ENCODE results near the gene F2RL2. TPM values are rescaled to one million over a fixed set of nuclear protein-coding genes. Genes with fewer than 3 reads are reported as not detected.

The F2RL2 gene
- total RNA-seq, 1 experiment from 2014 or later = 0.28 TPM

DNA sequence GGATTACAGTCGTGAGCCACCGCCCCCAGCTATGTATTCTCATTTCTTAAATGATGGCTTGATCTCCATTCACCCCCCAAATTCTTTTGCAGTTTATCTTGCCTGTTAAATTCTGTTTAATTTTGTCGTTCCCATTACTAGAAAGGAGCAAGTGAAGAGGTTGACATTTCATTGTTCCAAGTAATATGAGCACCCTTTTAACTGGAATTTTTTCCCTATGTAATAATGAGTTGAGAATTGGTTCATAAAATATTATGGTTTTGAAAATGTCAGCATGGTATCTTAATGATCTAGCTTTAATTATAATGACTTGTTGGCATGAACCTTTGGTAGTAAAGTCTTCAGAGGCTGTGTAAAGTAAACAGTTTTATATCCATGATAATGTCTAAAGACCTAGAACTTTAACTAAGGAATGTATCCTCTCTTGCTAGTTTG, 37.4 kb downstream of the F2RL2 start:
- TF ChIP-seq, protein P1, sequence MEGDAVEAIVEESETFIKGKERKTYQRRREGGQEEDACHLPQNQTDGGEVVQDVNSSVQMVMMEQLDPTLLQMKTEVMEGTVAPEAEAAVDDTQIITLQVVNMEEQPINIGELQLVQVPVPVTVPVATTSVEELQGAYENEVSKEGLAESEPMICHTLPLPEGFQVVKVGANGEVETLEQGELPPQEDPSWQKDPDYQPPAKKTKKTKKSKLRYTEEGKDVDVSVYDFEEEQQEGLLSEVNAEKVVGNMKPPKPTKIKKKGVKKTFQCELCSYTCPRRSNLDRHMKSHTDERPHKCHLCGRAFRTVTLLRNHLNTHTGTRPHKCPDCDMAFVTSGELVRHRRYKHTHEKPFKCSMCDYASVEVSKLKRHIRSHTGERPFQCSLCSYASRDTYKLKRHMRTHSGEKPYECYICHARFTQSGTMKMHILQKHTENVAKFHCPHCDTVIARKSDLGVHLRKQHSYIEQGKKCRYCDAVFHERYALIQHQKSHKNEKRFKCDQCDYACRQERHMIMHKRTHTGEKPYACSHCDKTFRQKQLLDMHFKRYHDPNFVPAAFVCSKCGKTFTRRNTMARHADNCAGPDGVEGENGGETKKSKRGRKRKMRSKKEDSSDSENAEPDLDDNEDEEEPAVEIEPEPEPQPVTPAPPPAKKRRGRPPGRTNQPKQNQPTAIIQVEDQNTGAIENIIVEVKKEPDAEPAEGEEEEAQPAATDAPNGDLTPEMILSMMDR (IDR thresholded peaks at IDR 0.05; ENCODE audit: unreplicated experiment) = no peak
- no peak overlapping the region for H3K4me3 Mint-ChIP-seq (ENCODE audit: unreplicated experiment)
- no peaks in the 10 kb centered on the region for H3K36me3 Mint-ChIP-seq (ENCODE audit: insufficient read depth, unreplicated experiment)
- no peaks in the 10 kb centered on the region for H3K4me1 Mint-ChIP-seq (ENCODE audit: insufficient read depth, unreplicated experiment)
- no peak for DNase-seq (ENCODE audit: unreplicated experiment)
- peaks cover 31% of the 10 kb centered on the region for H3K27me3 Mint-ChIP-seq (ENCODE audit: insufficient read depth, unreplicated experiment)
- intact Hi-C loops (cut with micrococcal nuclease) = no loop called here
- ChIA-PET POLR2A (no interaction called here), CTCF (interaction anchor here (1.2 kb wide), 1 partner anchor 248 kb away, joined by 4 read pairs; no protein-coding TSS in a partner anchor)
- H3K9me3 Mint-ChIP-seq (ENCODE audit: unreplicated experiment) = no peaks in the 10 kb centered on the region
- no TSS peak for BruUV-seq (replicated peaks)
- no peak overlapping the region for H3K27ac Mint-ChIP-seq (ENCODE audit: low read depth, unreplicated experiment)

DNA sequence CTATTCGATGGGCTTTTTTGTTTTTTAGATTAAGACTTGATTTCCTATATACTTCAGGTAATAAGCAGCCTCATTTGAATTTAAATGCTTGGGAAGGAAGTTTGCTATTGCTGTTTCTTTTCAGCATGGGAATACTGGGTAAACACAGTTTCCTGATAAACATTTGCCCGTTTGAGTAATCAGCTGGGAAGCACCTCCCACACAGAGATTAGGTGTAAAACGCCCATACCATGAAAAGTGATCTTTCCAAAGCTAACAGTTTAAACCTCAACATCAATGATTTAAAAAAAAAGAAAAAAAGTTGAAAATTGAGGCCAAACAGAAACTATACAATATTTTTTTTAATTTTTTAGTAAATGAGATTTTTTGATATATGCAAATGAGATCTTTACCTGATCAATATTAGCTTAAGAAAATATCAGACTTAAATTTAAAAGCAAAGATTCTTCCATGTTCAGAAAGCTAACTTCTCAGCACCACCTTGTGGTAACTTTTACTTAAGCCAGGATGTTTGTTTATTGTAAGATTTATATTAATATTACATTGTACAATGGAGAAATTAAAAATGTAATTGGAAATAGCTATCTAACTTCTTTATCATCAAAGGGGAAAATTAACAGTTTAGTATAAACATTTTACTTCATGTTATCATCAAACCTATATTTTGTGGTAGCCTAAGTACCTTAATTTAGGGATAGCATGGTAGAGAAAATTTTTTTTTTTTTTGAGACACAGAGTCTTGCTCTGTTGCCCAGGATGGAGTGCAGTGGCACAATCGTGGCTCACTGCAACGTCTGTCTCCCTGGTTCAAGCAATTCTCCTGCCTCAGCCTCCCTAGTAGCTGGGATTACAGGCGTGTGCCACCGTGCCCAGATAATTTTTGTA, 39.8 kb downstream of the F2RL2 start:
- no peak overlapping the region for H3K4me3 Mint-ChIP-seq (ENCODE audit: unreplicated experiment)

DNA sequence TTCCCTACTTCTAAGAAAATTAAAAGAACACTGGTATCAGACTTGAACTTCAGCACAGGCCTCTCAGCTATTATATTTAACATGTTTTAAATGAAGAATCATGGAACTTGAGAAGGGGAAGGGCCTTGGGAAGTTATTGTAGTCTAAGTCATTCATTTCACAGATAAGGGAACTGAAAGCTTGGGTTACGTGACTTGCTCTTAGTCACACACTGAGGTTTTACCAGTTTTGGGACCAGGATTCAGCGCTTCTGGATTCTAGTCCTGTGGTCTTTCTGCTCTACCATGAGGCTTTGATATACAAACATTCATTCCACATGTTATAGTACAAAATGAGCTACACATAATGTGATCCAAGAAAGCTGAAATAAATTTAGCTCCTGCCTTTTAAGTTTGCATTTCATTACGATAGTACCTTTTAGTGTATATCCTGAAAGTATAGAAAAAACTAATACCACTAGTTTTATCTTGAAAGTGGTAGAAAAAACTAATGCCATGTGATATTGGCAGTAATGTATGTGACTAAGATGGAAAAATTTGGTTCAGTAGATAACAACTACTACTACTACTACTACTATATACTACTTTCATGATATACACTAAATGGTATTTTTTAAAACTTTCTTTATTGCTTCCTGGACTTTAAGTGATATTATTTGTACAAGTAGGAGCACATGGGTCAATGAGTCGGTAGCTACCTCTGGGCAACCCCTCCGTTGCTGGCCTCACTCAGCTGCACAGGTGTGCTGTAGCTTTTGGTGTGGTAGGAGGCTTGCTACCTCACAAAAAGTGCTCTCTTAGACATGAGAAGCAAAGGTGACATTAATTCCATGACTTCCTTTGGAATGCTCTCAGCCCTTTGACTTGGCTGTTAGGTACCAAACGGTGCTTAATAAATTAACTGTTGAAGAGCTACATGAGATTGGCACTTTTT, 40.7 kb downstream of the F2RL2 start:
- H3K27ac Mint-ChIP-seq (ENCODE audit: low read depth, unreplicated experiment) = no peak overlapping the region
- CTCF ChIA-PET = interaction anchor here (0.5 to 3.8 kb wide), 44 partner anchors 9 to 1313 kb away, joined by 3 to 24 read pairs (median 4); partner anchors contain the start of gene IQGAP2
- no peak overlapping the region for H3K4me3 Mint-ChIP-seq (ENCODE audit: unreplicated experiment)
- intact Hi-C loops (cut with micrococcal nuclease) = loop anchor here (1.0 to 5.0 kb wide), 3 partner anchors 179 to 325 kb away; partner anchors contain the start of gene IQGAP2
- H3K4me1 Mint-ChIP-seq (ENCODE audit: insufficient read depth, unreplicated experiment) = no peaks in the 10 kb centered on the region
- peaks cover 13% of the 10 kb centered on the region for H3K27me3 Mint-ChIP-seq (ENCODE audit: insufficient read depth, unreplicated experiment)
- DNase-seq (ENCODE audit: unreplicated experiment) = no peak
- POLR2A ChIA-PET = interaction anchor here (1.3 to 1.6 kb wide), 2 partner anchors 12 to 236 kb away, joined by 3 read pairs; partner anchors contain the start of gene F2RL1
- TF ChIP-seq, protein P1 (IDR thresholded peaks at IDR 0.05; ENCODE audit: unreplicated experiment) = no peak
- no peaks in the 10 kb centered on the region for H3K9me3 Mint-ChIP-seq (ENCODE audit: unreplicated experiment)
- BruUV-seq (replicated peaks) = no TSS peak
- H3K36me3 Mint-ChIP-seq (ENCODE audit: insufficient read depth, unreplicated experiment) = no peaks in the 10 kb centered on the region

More for the DNA sequence above, 39.8 kb downstream of the F2RL2 start:
- Mint-ChIP-seq H3K27me3 (ENCODE audit: insufficient read depth, unreplicated experiment) (peaks cover 13% of the 10 kb centered on the region), H3K4me1 (ENCODE audit: insufficient read depth, unreplicated experiment) (no peaks in the 10 kb centered on the region), H3K36me3 (ENCODE audit: insufficient read depth, unreplicated experiment) (no peaks in the 10 kb centered on the region), H3K9me3 (ENCODE audit: unreplicated experiment) (no peaks in the 10 kb centered on the region), H3K27ac (ENCODE audit: low read depth, unreplicated experiment) (no peak overlapping the region)
- peak; percentile 27 for DNase-seq (ENCODE audit: unreplicated experiment)
- ChIA-PET POLR2A (no interaction called here), CTCF (interaction anchor here (0.5 to 3.8 kb wide), 59 partner anchors 8 to 1908 kb away, joined by 3 to 24 read pairs (median 4); partner anchors contain the start of gene IQGAP2)
- TF ChIP-seq, protein P1 (IDR thresholded peaks at IDR 0.05; ENCODE audit: unreplicated experiment) = peak; percentile 52
- intact Hi-C loops (cut with micrococcal nuclease) = loop anchor here (1.0 to 5.0 kb wide), 3 partner anchors 180 to 326 kb away; partner anchors contain the start of gene IQGAP2
- no TSS peak for BruUV-seq (replicated peaks)
